Hepatocyte (in vitro differentiated cells): ENCODE measurements around the gene OSBPL5. TPM values are rescaled to one million over a fixed set of nuclear protein-coding genes. Genes with fewer than 3 reads are reported as not detected.

Experiments
- DNase-seq: peaks from one replicate; pipeline ENCODE4 v3.0.0-alpha.2; 2016; ENCODE audit warnings: low spot score
- H2AFZ ChIP-seq: fragments of 200-600 bp; sonication (generic); 2 replicates; pipeline ENCODE4 v1.6.0; 2016; ENCODE audit warnings: antibody characterized with exemption, mild to moderate bottlenecking
- H3K27ac ChIP-seq: fragments of 200-600 bp; sonication (generic); 2 replicates; pipeline ENCODE4 v1.5.1; 2016; ENCODE audit warnings: mild to moderate bottlenecking
- H3K27me3 ChIP-seq: fragments of 200-600 bp; sonication (generic); 2 replicates; pipeline ENCODE4 v1.6.1; 2016
- H3K36me3 ChIP-seq: fragments of 200-600 bp; sonication (generic); replicated peaks from 2 replicates; pipeline ENCODE4 v1.5.1; 2016; ENCODE audit warnings: low read depth; ENCODE audit not compliant: insufficient read depth
- H3K4me1 ChIP-seq: fragments of 200-600 bp; sonication (generic); 2 replicates; pipeline ENCODE4 v1.5.1; 2016; ENCODE audit warnings: mild to moderate bottlenecking, moderate library complexity; ENCODE audit not compliant: insufficient read depth
- H3K4me2 ChIP-seq: fragments of 200-600 bp; sonication (generic); 2 replicates; pipeline ENCODE4 v1.6.0; 2016
- H3K4me3 ChIP-seq: fragments of 200-600 bp; sonication (generic); 2 replicates; pipeline ENCODE4 v1.5.1; 2016; ENCODE audit warnings: mild to moderate bottlenecking
- H3K79me2 ChIP-seq: fragments of 200-600 bp; sonication (generic); 2 replicates; pipeline ENCODE4 v1.6.0; 2017; ENCODE audit warnings: mild to moderate bottlenecking
- H3K9me2 ChIP-seq: fragments of 200-600 bp; sonication (generic); replicated peaks from 2 replicates; pipeline ENCODE4 v1.6.0; 2017; ENCODE audit warnings: mild to moderate bottlenecking; ENCODE audit not compliant: insufficient read depth
- H3K9me3 ChIP-seq: fragments of 200-600 bp; sonication (generic); 2 replicates; pipeline ENCODE4 v1.5.1; 2016; ENCODE audit warnings: low read depth, mild to moderate bottlenecking
- H4K20me1 ChIP-seq: fragments of 200-600 bp; sonication (generic); 2 replicates; pipeline ENCODE4 v1.6.0; 2016; ENCODE audit warnings: mild to moderate bottlenecking; ENCODE audit not compliant: insufficient read depth, poor library complexity, severe bottlenecking
- CTCF ChIP-seq: fragments of 200-600 bp; sonication (generic); IDR thresholded peaks from 2 replicates; pipeline ENCODE4 v1.5.1; 2016; ENCODE audit warnings: antibody characterized with exemption, mild to moderate bottlenecking; ENCODE audit not compliant: poor library complexity
- EZH2 ChIP-seq: fragments of 200-600 bp; sonication (generic); IDR thresholded peaks from 2 replicates; pipeline ENCODE4 v1.6.1; 2016; ENCODE audit warnings: antibody characterized with exemption, mild to moderate bottlenecking, borderline replicate concordance
- EZH2phosphoT487 ChIP-seq: fragments of 200-600 bp; sonication (generic); IDR thresholded peaks from one replicate; pipeline ENCODE4 v1.6.1; 2018; ENCODE audit warnings: antibody characterized with exemption, mild to moderate bottlenecking, low read depth, moderate library complexity; ENCODE audit not compliant: unreplicated experiment, severe bottlenecking
- WGBS: methylation state at CpG from one replicate; pipeline ENCODE4 v1.1.6; 2016; ENCODE audit warnings: low lambda C conversion rate; ENCODE audit errors: missing lambda C conversion rate; 5-methylcytosine and 5-hydroxymethylcytosine counted together
- polyA plus RNA-seq: library from polyadenylated mRNA; unstranded; fragments of >200 nt; fragmentation: Nextera tagmentation; extraction: Ambion mirVana; gene quantifications from 2 replicates; pipeline ENCODE4 v1.2.1, GENCODE V29; 2016
- total RNA-seq: library from RNA; depleted of rRNA; stranded (reverse); fragments of >200 nt; gene quantifications from 2 replicates; pipeline ENCODE4 v1.2.3, GENCODE V29; 2014

OSBPL5 gene
- total and polyA plus RNA-seq, 2 experiments from 2014 or later, result 9.0 to 12.5 TPM

DNA sequence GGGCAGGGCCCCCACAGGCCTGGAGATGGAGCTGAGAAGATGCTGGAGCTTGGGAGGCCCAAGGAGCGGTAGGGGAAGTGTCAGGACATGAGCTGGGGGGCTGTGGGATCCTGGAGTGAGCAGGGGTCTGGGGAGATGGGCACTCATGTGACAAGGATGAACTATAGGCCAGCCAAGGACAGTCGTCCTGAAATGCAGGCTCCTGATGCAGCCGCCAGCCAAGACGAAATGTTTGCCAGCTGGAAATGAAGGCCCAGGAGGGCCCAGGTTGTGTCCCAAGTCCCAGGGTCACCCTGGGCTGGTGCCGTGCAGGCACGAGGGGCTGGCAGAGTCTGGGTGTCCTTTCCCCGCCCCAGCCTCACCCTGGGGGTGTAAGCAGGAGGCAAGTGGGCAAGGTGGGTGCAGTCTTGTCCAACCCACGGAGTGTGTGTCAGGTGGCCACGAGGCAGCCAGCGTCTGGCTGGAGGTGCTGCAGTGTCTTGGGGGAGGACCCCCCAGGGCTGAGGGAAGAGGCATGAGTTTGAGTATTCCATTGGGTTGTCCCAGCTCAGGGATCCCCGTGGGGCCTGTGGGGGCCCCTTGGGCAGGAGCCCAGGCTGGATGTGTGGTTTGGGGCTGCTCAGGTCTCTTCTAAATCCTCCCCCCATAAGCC is 32.1 kb upstream of the OSBPL5 start:
- Histone ChIP-seq H3K4me2 (no peak overlapping the region), H3K4me3 (no peak overlapping the region), H4K20me1 (no peaks in the 10 kb centered on the region), H3K27ac (no peak overlapping the region), H3K9me3 (no peaks in the 10 kb centered on the region), H3K27me3 (peaks cover 16% of the 10 kb centered on the region), H3K36me3 (no peaks in the 10 kb centered on the region), H3K4me1 (no peaks in the 10 kb centered on the region), H3K79me2 (no peaks in the 10 kb centered on the region), H2AFZ (no peak overlapping the region), H3K9me2 (no peaks in the 10 kb centered on the region)
- DNase-seq, result no peak
- WGBS, result 87% methylated on average over 11 of the region's 11 CpGs
- TF ChIP-seq EZH2 (no peak), EZH2phosphoT487 (no peak), CTCF (no peak)

DNA sequence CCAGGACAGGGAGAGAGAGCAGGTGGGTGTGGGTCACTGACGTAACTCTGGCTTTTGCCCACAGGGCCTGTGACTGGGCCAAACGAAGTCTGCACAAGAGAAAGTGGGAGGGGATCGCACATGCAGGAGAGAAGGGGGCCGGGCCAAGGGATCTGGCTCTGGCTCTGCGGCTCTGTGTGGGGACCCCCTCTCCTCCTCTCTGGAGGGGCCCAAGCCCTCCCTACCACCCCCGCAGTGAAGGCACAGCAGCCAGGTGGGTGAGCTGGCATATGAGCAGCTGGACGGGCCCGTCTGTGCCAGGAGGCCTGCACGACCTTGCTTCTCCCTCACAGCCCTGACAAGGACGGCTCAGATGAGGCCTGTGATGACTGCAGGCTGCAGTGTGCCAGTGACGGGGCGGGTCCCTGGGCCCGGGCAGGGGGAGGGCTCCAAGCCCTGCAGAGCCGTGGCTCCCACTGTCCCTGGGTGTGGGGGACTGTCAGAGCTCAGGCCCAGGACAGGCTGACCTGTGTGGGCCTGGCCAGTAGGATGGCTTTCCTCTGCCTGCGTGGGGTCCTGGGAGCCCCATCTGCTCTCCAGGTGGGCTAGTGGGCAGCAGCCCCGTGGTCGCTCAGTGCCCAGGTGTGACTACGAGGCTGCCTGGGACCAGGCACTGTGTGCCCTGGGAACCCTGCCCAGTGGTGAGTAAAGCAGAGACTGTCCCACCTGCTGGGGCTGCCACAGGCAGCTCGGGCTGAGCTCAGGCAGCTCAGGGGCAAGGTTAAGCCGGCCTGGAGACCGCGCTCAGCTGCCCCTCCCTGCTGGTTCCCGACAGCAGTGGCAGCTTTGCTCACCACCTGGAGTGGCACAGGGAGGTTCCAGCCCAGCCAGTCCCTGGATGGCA is 31.3 kb upstream of the OSBPL5 start:
- Histone ChIP-seq H3K4me2 (no peak overlapping the region), H3K36me3 (no peaks in the 10 kb centered on the region), H3K27ac (no peak overlapping the region), H3K79me2 (no peaks in the 10 kb centered on the region), H3K4me1 (no peaks in the 10 kb centered on the region), H3K9me2 (no peaks in the 10 kb centered on the region), H4K20me1 (no peaks in the 10 kb centered on the region), H3K9me3 (no peaks in the 10 kb centered on the region), H3K27me3 (peaks cover 8% of the 10 kb centered on the region), H2AFZ (no peak overlapping the region), H3K4me3 (no peak overlapping the region)
- DNase-seq, result no peak
- WGBS, result 87% methylated on average over 23 of the region's 23 CpGs
- TF ChIP-seq EZH2 (no peak), EZH2phosphoT487 (no peak), CTCF (no peak)

DNA sequence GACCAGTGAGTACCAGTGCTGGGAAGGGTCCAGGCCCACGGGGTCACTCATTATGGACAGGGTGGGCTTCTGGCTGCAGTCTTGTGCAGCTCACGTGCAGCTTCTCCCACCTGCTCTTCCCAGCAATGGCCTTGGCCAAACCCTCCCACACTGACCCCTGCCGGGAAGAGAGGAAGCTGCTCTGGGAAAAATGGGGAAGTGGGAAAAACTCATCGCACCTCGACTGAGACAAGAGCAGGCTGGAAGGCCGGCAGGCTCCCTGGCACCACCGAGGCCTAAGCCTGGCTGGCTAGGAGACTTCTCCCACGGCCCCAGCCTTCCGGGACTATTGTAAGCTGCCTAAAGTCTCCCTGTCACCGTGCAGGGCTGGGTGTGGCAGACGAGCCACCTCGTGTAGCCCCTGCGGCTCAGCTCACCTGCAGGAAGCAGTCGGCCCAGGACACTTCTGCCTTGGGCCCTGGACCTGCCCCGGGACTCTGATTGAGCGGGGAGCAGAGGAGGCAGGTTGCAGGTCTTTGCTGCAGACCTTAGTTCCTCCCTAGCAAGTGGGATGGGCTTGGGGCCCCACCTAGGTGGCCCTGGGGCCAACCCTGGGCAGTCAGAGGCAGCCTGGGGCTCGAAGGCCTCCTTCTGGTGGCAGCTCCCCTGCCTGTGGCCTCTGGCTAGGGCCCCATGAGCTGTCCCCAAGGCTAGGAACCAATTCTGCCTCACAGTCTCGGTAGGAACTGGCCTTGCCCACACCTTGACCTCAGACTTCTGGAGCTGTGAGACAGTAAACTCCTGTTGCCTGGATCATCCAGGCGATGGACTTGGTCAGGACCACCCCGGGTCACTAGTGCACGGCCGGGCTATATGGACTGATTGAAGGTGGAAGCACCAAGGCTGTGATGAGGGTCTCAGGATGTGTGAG is 30.4 kb upstream of the OSBPL5 start:
- no peak for DNase-seq
- H3K4me1 ChIP-seq, result no peaks in the 10 kb centered on the region

More for the DNA sequence above, 30.4 kb upstream of the OSBPL5 start:
- Histone ChIP-seq H2AFZ (no peak overlapping the region), H4K20me1 (no peaks in the 10 kb centered on the region), H3K79me2 (no peaks in the 10 kb centered on the region), H3K27me3 (peaks cover 1% of the 10 kb centered on the region), H3K36me3 (no peaks in the 10 kb centered on the region), H3K4me2 (no peak overlapping the region), H3K4me3 (no peak overlapping the region), H3K27ac (no peak overlapping the region), H3K9me2 (no peaks in the 10 kb centered on the region), H3K9me3 (no peaks in the 10 kb centered on the region)
- TF ChIP-seq CTCF (peak; percentile 34), EZH2 (no peak), EZH2phosphoT487 (no peak)
- WGBS, result 76% methylated on average over 22 of the region's 22 CpGs
